AML-193 (cell line): Measurements from ENCODE around the gene IL1R2.

ENCODE experiments used
- DNase-seq, 2 experiments: peaks; one replicate each; lab custom pipeline; 2025; lab: John Stamatoyannopoulos, UW

Gene IL1R2

GRCh38 chr2:102022884-102023539, 31.3 kb downstream of the IL1R2 start:
- no peak for DNase-seq

- DNase-seq, result no peak
These were observed 32.6 kb downstream of the IL1R2 start for GRCh38 chr2:102024410-102024809.

DNA sequence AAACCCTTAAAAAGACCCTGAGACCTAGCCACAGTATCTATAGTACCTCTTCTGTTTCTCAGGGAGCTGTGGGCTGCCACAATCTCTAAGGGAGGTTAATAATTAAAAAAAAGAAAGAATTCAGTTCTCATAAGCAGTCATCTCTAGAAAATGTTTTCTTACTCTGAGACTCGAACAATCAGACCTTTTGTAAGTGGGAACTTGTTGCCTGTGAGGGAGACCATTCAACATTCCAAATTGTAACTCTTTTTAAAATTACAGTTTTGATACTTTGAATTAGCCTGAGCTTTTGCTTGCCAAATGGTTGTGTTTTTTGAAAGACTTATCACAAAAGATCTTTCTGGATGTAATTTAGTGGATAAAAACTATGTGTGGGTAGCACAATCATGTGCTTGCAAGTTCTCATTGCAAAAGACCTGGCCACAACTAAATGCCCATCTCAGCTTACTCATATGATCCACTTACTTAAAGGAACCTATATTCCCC, 33.3 kb downstream of the IL1R2 start:
- DNase-seq, result no peak

DNA sequence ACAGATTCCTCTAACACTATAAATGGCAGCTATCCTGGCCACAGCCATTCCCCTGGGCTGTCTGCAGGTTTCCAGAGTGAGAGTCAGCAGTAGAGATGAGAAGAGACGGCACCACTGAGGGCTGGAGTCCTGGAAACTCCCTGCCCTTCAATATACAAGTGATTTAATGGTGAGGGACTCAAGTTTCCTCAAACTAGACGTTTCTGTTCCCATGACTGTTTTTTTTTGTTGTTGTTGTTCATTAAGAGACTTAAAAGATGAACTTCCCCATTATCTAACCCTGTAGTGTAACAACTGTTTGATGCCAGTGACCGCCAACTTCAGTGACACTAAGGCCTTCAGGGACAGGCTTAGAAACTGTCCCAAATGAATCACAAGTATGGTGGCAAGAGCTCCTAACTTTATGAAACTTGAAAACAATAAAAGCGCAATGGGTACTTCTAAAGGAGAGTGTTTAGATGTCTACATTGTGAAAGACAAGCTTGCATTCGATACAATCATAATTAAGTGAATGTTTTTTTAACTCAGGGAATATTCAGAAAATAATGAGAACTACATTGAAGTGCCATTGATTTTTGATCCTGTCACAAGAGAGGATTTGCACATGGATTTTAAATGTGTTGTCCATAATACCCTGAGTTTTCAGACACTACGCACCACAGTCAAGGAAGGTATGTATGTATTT, 34.0 kb downstream of the IL1R2 start:
- DNase-seq, result no peak

DNA sequence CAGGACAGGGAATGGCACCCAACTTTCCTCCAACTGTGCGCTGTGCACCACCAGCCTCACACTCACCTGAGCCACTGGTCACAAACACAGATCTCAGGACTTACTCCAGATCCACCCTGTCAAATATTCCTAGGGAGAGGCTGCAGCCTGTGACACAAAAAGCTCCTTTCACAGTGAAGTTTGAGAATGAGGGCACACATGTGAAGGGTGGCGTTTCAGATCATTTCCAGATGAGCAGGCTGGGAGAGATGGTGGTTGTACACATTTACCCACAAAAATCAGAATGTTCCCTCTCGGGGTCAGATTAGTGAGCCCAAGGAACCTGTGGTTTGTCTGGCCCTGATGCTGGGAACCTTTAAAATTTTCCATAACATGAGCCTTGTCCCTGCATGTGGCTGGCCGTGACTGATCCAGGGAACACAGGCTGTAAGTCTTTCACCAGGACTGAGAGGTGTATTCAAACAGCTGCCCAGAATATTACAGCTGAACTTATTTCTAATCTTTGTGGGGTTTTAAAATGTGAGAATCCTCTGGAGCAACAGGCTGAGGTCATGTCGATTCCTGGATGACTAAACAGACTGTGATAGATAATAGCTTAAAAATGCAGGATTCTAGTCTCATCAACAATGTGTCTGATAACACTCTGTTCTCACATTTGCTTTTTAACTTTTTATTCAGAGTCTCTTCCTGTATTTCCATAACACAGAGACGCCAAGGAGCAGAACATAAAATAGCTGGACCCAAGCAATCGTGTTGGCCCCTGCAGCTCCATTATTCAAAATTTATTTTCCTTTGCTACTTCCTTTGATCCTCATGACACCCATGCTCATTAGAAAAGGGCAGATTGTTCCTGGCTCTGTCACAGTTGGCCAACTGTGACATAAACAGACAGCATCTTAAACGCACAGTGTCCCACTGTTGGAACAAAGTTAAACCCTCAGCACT, 35.5 kb downstream of the IL1R2 start:
- no peak for DNase-seq

DNA sequence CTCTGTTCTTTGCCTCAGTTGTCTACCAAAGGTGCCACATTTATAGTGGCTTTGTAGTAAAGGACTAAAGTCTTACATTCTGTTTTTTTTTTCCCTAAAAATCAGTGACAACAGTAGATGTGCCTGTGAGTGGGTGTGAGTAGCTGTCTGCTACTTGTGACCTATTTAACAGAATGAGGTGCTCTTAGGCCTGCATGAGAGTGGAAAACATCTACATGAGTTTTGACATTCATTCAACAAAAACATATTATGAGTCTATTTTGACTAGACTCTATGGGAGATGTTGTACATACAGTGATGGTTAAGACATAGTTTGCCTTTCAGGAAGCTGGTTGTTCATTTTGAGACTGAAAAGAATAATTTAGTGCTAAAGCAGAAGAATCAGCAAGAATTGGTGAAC, 36.7 kb downstream of the IL1R2 start:
- no peak for DNase-seq

- no peak for DNase-seq
These were observed 37.6 kb downstream of the IL1R2 start for GRCh38 chr2:102029405-102029804.

GRCh38 chr2:102029952-102030351, 38.2 kb downstream of the IL1R2 start:
- DNase-seq, result no peak

DNA sequence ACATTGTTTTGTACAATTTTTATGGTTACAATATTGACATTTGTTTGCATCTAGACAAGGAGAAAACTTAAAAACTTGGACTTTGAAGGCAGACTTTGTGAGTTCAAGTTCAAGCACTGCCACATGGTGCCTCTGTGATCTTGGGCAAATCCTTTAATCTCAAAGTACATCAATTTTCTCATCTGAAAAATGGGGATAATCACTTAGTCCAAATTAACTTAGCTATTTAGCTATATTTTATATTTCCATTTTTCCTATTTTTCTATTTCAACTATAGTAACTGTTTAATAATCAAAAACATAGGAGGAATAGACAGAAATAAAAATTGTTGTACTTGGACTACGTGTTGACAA, 38.7 kb downstream of the IL1R2 start:
- DNase-seq, result no peak

DNA sequence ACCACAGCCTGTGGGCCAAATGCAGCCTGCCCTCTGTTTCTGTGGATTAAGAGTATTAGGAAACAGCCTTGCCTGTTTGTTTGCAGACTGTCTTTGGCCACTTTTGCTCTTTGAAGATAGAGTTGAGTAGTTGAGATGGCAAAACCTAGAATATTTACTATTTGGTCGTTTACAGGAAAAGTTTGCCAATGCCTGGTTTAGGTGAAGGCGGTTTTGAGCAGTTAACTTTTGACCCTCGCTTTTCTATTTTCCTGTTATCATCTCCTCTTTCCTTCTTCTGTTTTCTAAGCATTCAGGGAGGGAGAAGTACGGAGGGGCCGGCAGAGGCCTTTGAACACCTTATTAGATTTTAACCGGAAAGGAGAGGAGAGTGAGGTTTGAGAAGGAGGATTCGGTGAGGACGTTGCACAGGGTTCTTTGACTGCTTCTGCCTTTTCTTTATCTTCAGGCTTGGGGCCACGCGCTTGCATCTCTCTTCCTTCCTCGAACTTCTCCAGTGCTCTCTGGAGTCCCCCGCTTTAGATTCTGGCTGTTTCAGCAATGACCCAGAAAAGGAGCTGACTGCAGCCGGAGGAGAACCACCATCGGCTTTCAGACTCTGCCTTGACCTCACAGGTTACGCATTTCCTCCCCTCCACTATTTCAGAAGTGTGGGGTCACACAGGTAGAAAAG, 39.2 kb downstream of the IL1R2 start:
- DNase-seq, result no peak

- no peak for DNase-seq
These were observed 40.7 kb downstream of the IL1R2 start for GRCh38 chr2:102032368-102033030.

- peak; percentile 94 to 96 for DNase-seq
These were observed 41.4 kb downstream of the IL1R2 start for GRCh38 chr2:102033031-102033749.

DNA sequence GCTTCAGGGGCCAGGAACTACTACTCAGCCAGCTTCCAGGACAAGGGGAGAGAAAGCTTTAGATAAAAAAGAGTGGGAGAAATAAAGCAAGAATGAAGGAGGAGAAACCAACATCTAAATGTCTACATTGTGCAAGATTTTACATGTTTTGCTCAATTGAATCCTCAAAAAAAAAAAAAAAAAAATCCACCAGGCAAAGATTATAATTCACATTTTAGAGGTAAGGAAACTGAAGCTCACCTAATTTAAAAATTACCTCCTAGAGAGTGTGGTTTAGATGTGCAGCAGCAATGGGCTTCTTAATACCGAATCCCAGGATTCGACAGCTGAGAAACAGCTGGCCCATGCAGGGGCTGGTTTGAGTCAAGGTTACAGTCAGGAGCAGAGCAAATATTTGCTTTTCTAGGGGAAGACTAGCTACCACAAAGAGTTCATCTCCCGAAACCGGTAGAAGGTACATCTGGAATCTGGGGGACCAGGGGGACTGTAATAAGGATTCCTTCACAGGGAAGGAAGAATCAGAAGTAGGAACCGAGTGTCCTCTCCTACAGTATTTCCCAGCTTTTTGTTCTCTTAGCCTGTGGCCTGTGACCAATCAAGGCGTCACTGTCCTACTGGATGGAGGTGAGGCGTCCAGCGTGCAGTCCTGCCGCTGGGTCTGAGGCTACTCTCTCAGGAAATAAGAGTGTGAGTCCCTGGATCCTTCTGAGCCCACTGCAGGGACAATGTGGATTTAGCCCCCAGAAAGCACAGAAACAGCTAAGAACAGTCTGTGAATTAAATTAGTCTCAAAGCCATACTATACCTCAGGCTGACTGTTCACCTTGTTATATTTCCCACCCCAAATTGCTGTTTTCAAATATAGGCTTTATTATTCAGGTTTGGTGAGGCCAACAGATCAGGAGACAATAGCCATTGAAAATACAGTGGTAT, 42.3 kb downstream of the IL1R2 start:
- no peak for DNase-seq

DNA sequence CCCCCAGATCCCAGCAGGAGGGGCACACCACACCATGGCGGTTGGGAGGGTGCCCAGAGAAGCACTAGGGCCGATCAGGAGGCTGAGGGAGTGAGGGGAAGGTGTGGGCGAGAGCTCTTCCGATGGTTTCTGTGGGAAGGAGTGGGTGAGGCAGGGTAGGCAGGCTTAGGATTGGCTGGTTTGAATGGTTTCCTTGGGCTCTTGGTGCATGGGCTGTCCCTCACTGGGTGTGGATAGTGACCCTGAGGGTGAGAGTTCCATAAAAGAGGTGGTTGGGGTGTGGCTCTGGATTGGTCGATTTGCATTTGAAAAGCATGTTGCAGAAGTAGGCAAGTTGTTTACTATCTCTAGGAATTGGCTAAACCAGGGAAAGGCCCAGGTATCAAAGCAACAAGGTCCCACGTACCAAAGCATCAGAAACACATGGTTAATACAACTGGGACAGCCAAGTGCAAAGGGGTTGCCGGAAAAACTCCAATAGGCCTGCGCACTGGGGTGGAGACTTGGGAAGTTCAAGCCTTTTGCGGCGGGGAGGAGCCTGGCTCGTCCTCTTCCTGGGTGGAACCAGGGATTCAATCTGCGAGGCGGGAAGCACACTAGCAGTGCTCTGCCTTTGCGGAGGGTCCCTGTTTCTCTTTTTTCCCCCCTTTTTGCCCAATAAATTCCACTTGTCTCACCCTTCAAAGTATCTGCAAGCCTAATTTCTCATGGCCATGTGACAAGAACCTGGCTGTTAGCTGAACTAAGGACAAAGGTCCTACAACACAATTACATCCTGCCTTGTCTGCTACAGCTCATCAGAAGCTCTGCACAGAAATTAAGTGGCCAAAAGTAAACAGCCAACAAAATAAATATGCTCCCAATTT, 43.2 kb downstream of the IL1R2 start:
- no peak for DNase-seq

DNA sequence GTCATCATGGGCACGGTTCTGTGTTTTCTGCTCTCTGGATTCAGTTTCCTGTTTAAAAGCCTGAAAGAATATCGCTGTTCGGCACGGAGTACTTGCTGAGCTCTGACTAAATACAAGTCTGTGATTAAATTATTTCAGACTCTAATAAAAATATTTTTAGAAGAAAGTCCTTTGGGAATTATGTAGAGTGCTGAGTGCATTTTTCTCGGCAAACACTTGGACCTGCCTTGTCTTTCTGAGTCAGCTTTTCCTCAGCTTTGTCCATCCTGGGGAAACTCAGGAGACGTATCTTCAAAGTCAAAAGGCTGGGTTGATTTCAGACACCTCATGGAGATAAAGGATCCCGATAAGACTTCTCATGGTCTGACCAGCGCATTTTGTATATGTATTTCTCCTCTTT, 45.9 kb downstream of the IL1R2 start:
- DNase-seq, result no peak

- DNase-seq, result no peak
These were observed 48.5 kb downstream of the IL1R2 start for GRCh38 chr2:102040229-102040628.

DNA sequence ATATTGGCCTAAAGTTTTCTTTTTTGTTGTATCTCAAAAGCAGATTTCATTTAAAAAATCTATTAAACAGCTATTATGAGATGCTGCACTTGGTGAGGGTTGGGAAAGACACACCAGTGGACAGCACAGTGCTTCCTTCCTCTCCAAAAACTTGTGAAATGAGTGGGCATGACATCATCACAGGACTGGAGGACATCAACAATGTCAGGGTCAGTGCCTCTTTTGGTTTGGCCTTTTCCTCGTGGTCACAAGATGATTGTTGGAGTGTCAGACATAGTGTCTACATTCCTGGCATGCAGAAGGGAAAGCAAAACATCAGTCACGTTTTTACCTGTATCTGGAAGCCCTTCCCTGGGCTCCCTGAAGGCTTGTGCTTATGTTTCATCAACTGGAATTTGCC, 49.6 kb downstream of the IL1R2 start:
- peak; percentile 59 to 69 for DNase-seq

DNA sequence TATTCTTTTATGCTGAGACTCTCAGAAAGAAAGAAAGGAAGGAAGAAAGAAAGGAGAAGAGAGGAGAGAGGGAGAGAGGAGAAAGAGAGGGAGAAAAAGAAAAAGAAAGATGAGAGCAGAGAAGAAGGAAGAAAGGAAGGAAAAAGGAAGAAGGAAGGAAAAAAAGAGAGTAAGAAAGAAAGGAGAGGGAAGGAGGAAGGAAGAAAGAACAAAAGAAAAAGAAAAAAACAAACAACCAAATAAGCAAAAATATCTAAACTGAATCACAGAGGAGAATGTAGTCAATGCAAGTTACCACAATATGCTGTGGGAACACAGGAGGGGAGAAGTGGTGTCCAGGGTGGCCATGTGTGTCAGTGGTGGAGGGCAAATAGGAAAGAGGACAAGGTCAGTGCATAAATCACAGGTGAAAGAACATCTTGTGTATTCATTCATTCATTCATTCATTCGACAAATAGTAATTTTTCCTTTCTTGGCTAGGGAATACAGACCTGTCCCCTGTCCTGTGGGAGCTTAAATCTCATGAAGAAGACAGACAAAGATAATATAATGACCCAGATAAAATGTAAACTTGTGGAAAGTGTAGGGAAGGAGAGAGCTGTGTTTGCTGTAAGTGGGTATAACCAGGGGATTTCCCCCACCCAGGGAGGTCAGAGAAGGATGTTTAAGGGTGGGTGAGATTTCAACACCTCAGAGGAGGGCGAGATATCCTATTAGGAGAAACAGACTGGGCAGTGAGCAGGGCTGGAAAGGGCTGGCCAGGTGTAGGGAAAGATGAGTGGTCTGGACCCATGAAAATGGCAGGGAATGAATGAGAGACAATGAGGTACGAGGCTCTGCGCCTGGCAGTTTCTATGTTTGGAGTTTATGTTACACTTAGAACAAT, 50.7 kb downstream of the IL1R2 start:
- no peak for DNase-seq
